Fibroblast of lung (primary cell): ENCODE results near the gene FSHR. TPM values are rescaled to one million over a fixed set of nuclear protein-coding genes. Genes with fewer than 3 reads are reported as not detected.

ENCODE experiments used
- DNase-seq, 2 donors: peaks; one replicate each; pipeline versions ENCODE4 v3.0.0 to v3.0.0-alpha.2; 2010; ENCODE audit warnings: low read depth in 2 of 2
- H2AFZ ChIP-seq: 2 replicates; pipeline ENCODE4 v1.5.1; 2012; ENCODE audit warnings: low read length, control low read depth, inconsistent platforms
- H3K27ac ChIP-seq: 2 replicates; pipeline ENCODE4 v1.5.1; 2011; ENCODE audit warnings: low read length, control low read depth; ENCODE audit not compliant: insufficient read depth
- H3K27me3 ChIP-seq: 2 replicates; pipeline ENCODE4 v1.5.1; 2011; ENCODE audit warnings: mild to moderate bottlenecking, low read length; ENCODE audit not compliant: control insufficient read depth, insufficient read depth
- H3K36me3 ChIP-seq: 2 replicates; pipeline ENCODE4 v1.5.1; 2011; ENCODE audit warnings: low read length; ENCODE audit not compliant: control insufficient read depth, insufficient read depth
- H3K4me1 ChIP-seq: 2 replicates; pipeline ENCODE4 v1.5.1; 2011; ENCODE audit warnings: low read length; ENCODE audit not compliant: control insufficient read depth, insufficient read depth; ENCODE audit errors: extremely low read depth
- H3K4me2 ChIP-seq: 2 replicates; pipeline ENCODE4 v1.5.1; 2011; ENCODE audit warnings: low read length, control low read depth; ENCODE audit not compliant: insufficient read depth; ENCODE audit errors: extremely low read depth
- H3K4me3 ChIP-seq, 4 experiments: fragments of 200-600 bp in 1 of 4; sonication (generic) in 1 of 4; replicated peaks in 1 of 4; 2 replicates each; pipeline ENCODE4 v1.5.1; 2011 to 2016; ENCODE audit warnings: low read length in 4 of 4, low read depth in 3 of 4, mild to moderate bottlenecking in 3 of 4, control low read depth in 2 of 4, inconsistent platforms in 1 of 4, mixed read lengths in 1 of 4; ENCODE audit not compliant: insufficient read depth in 1 of 4; ENCODE audit errors: control extremely low read depth in 1 of 4
- H3K79me2 ChIP-seq: 2 replicates; pipeline ENCODE4 v1.5.1; 2012; ENCODE audit warnings: mild to moderate bottlenecking, low read length, inconsistent platforms; ENCODE audit not compliant: control insufficient read depth, insufficient read depth
- H3K9ac ChIP-seq: 2 replicates; pipeline ENCODE4 v1.5.1; 2011; ENCODE audit warnings: mild to moderate bottlenecking, low read length, control low read depth; ENCODE audit not compliant: insufficient read depth
- H3K9me3 ChIP-seq: 2 replicates; pipeline ENCODE4 v1.5.1; 2012; ENCODE audit warnings: low read depth, low read length; ENCODE audit not compliant: control insufficient read depth, insufficient read depth
- H4K20me1 ChIP-seq: 2 replicates; pipeline ENCODE4 v1.5.1; 2011; ENCODE audit warnings: low read length; ENCODE audit not compliant: control insufficient read depth, insufficient read depth; ENCODE audit errors: extremely low read depth
- CTCF ChIP-seq, 2 donors: IDR thresholded peaks in 1 of 2; conservative IDR thresholded peaks in 1 of 2; 1 replicate in 1 of 2; 2 replicates in 1 of 2; pipeline ENCODE4 v1.5.1; 2011 to 2012; ENCODE audit warnings: low read length in 2 of 2, control low read depth in 1 of 2, inconsistent platforms in 1 of 2, low read depth in 1 of 2, mild to moderate bottlenecking in 1 of 2
- EZH2 ChIP-seq: IDR thresholded peaks from 2 replicates; pipeline ENCODE4 v1.5.1; 2012; ENCODE audit warnings: low read length, control low read depth, mild to moderate bottlenecking; ENCODE audit errors: missing control alignments
- polyA plus RNA-seq, 2 donors: library from polyadenylated mRNA; depleted of rRNA in 1 of 2; stranded (reverse) in 1 of 2; unstranded in 1 of 2; fragments of >200 nt; gene quantifications; 2 replicates each; pipeline ENCODE4 v1.2.1, GENCODE V29; 2011 to 2012; ENCODE audit warnings: missing spikeins in 1 of 2
- total RNA-seq: library from RNA; depleted of rRNA; stranded (reverse); fragments of >200 nt; gene quantifications from 2 replicates; pipeline ENCODE4 v1.2.1, GENCODE V29; 2014

Gene FSHR
- total and polyA plus RNA-seq, 2 donors (not counting 1 experiment from before 2014, with no cell fraction given), result not detected

DNA sequence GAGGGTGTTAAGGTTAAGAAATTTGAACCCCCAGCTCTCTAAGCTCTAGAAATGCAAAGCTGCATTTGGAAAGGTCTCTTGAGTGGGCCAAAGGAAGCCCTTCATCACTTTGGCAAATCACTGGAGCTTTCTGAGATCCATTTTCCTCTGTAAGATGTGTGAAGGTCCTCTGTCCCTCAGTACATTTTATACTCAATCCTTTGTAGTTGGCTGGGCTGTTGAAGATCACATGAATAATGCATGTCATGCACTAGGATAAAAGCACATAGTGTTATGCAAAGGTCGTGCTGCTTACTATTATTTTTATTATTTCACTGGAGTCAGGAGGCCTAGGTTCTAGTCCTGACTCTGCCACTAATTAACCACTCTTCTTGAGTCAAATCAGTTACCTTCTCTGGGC lies 124.9 kb downstream of the FSHR start:
- Histone ChIP-seq H2AFZ (no peak overlapping the region), H3K27ac (no peak overlapping the region), H3K27me3 (no peaks in the 10 kb centered on the region), H3K4me3 (no peak overlapping the region), H3K36me3 (no peaks in the 10 kb centered on the region), H3K9ac (no peak overlapping the region), H4K20me1 (no peaks in the 10 kb centered on the region), H3K79me2 (no peaks in the 10 kb centered on the region), H3K4me1 (no peaks in the 10 kb centered on the region), H3K4me2 (no peak overlapping the region), H3K9me3 (no peaks in the 10 kb centered on the region)
- no peak for DNase-seq
- TF ChIP-seq CTCF (conservative IDR thresholded peaks at IDR 0.05 in 1 of 2, IDR thresholded peaks at IDR 0.05 in 1 of 2; ENCODE audit: low read depth in 1 of 2, low read length in 2 of 2) (no peak), EZH2 (no peak)

- H3K27ac ChIP-seq, result no peak overlapping the region
- no peak overlapping the region for H3K4me3 ChIP-seq
- no peaks in the 10 kb centered on the region for H3K4me1 ChIP-seq
- H3K9ac ChIP-seq, result no peak overlapping the region
- no peak overlapping the region for H2AFZ ChIP-seq
- H4K20me1 ChIP-seq, result no peaks in the 10 kb centered on the region
- no peak overlapping the region for H3K4me2 ChIP-seq
- no peak for DNase-seq
- no peaks in the 10 kb centered on the region for H3K36me3 ChIP-seq
- no peaks in the 10 kb centered on the region for H3K9me3 ChIP-seq
- no peaks in the 10 kb centered on the region for H3K79me2 ChIP-seq
- H3K27me3 ChIP-seq, result no peaks in the 10 kb centered on the region
- TF ChIP-seq CTCF (conservative IDR thresholded peaks at IDR 0.05 in 1 of 2, IDR thresholded peaks at IDR 0.05 in 1 of 2; ENCODE audit: low read depth in 1 of 2, low read length in 2 of 2), result no peak
- TF ChIP-seq EZH2, result no peak
Measured at GRCh38 chr2:49028101-49028500, 126.2 kb downstream of the FSHR start.

DNA sequence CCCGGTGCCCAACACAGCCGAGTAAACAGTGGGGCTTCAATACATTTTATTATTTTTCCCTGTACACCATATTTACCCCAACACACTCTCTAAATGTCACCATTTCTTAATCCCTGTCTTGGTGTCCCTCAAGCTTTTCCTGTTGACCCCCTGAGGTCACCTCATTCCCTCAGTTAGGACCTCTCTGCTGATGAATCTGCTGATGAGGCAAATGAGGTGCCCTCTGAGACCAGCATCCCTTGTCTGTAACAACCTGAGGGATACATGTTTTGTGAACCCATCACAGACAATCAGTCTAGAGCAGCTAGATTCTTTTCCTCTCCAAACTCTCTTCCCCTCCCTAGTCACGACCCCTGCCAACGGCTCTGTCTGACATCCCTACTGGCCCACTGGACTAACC lies 127.6 kb downstream of the FSHR start:
- TF ChIP-seq CTCF (conservative IDR thresholded peaks at IDR 0.05 in 1 of 2, IDR thresholded peaks at IDR 0.05 in 1 of 2; ENCODE audit: low read depth in 1 of 2, low read length in 2 of 2) (no peak), EZH2 (no peak)

More for the DNA sequence above, 127.6 kb downstream of the FSHR start:
- no peak overlapping the region for H3K27ac ChIP-seq
- DNase-seq, result no peak
- H3K79me2 ChIP-seq, result no peaks in the 10 kb centered on the region
- no peaks in the 10 kb centered on the region for H3K4me1 ChIP-seq
- H4K20me1 ChIP-seq, result no peaks in the 10 kb centered on the region
- no peak overlapping the region for H3K9ac ChIP-seq
- H3K4me2 ChIP-seq, result no peak overlapping the region
- H3K4me3 ChIP-seq, result no peak overlapping the region
- no peaks in the 10 kb centered on the region for H3K27me3 ChIP-seq
- no peaks in the 10 kb centered on the region for H3K36me3 ChIP-seq
- no peaks in the 10 kb centered on the region for H3K9me3 ChIP-seq
- no peak overlapping the region for H2AFZ ChIP-seq
